Cardiac fibroblast (primary cell): ENCODE measurements around the gene FUNDC1.
A peak's percentile ranks its signal among the peaks of the same experiment; 100 is the strongest.

Experiments used
- DNase-seq, 2 donors: peaks; one replicate each; pipeline versions ENCODE4 v3.0.0 to v3.0.0-alpha.2; 2010; ENCODE audit warnings: low read depth in 2 of 2
- H3K4me3 ChIP-seq, 2 donors: replicated peaks in 1 of 2; 1 replicate in 1 of 2; 2 replicates in 1 of 2; pipeline ENCODE4 v1.5.1; 2011; ENCODE audit warnings: low read depth in 2 of 2, low read length in 2 of 2, mild to moderate bottlenecking in 2 of 2, moderate library complexity in 1 of 2
- CTCF ChIP-seq: IDR thresholded peaks from one replicate; pipeline ENCODE4 v1.5.1; 2011; ENCODE audit warnings: low read depth, mild to moderate bottlenecking, low read length, inconsistent platforms

Gene FUNDC1

GRCh38 chrX:44483965-44484606, 58.6 kb downstream of the FUNDC1 start:
- no peak overlapping the region for H3K4me3 ChIP-seq
- TF ChIP-seq CTCF: no peak

GRCh38 chrX:44482575-44482974, 60.1 kb downstream of the FUNDC1 start:
- H3K4me3 ChIP-seq: no peak overlapping the region
- TF ChIP-seq CTCF: no peak
- DNase-seq: no peak

More at GRCh38 chrX:44483965-44484606, 58.6 kb downstream of the FUNDC1 start:
- DNase-seq: peak in 1 of 2 donors; percentile 10

- no peak for DNase-seq
- no peak overlapping the region for H3K4me3 ChIP-seq
- TF ChIP-seq CTCF: no peak
Observed at GRCh38 chrX:44480591-44480990, 62.1 kb downstream of the FUNDC1 start.

DNA sequence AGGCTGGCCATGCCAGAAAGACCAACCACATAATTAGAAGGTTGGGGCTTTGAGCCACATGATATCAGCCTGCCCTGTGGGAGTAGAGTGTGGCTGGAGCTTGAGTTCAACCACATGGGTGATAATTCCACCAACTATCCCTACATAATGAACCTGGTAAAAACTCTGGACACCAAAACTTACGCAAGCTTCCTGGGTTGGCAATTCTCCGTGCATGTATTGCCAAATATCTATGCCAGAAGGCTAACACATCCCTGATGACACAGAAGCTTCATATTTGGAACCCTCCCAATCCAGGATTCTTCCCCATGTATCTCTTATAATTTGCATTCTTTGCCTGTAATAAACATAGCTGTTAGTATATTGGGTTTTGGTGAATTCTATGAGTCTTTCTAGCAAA, 68.2 kb downstream of the FUNDC1 start:
- peak; percentile 18 to 19 for DNase-seq
- H3K4me3 ChIP-seq: no peak overlapping the region
- TF ChIP-seq CTCF: no peak
